C4-2B (cell line): Measurements from ENCODE around the gene REEP3.
"Not testable (repeated sequence)": the region's sequence is repeated elsewhere in the genome, so short reads cannot be mapped to it uniquely, and the experiment has no call there.

Source experiments
- H3K27ac ChIP-seq: fragments of 450-650 bp; 2 replicates; pipeline ENCODE4 v1.5.1; 2017
- CTCF ChIP-seq: fragments of 450-650 bp; conservative IDR thresholded peaks from 2 replicates; pipeline ENCODE4 v1.5.1; 2017; ENCODE audit warnings: mild to moderate bottlenecking
- ZFX ChIP-seq: fragments of 450-650 bp; IDR thresholded peaks from 2 replicates; pipeline ENCODE4 v1.6.1; 2017

Gene REEP3

DNA sequence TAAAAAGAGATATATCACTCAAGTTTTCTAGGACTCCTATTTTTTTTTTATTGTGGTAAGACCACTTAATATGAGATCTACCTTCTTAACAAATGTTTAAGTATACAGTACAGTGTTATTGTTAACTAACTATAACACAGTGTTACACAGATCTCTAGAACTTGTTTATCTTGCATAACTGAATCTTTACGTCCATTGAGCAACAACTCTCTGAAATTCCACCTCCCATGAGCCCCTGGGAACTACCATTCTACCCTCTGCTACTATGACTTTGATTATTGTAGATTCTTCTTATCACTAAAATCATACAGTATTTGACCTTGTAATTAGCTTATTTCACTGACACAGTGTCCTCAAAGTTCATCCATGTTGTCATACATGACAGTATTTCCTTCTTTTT, 22.5 kb upstream of the REEP3 start:
- no peak for TF ChIP-seq ZFX
- no peak overlapping the region for H3K27ac ChIP-seq

DNA sequence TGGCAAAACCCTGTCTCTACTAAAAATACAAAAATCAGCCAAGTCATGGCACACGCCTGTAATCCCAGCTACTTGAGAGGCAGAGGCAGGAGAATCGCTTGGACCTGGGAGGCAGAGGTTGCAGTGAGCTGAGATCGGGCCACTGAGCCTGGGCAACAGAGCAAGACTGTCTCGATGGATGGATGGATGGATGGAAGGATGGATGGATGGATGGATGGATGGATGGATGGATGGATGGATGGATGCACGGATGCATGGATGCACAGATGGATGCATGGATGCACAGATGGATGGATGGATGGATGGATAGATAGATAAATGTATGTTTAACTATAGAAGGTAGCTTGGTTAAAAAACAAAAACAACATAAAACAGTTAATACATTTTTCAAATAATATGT, 20.6 kb upstream of the REEP3 start:
- not testable (repeated sequence) for H3K27ac ChIP-seq

- TF ChIP-seq ZFX: no peak
- no peak for TF ChIP-seq CTCF
- no peak overlapping the region for H3K27ac ChIP-seq
Measured at GRCh38 chr10:63501954-63502353, 19.2 kb upstream of the REEP3 start.

DNA sequence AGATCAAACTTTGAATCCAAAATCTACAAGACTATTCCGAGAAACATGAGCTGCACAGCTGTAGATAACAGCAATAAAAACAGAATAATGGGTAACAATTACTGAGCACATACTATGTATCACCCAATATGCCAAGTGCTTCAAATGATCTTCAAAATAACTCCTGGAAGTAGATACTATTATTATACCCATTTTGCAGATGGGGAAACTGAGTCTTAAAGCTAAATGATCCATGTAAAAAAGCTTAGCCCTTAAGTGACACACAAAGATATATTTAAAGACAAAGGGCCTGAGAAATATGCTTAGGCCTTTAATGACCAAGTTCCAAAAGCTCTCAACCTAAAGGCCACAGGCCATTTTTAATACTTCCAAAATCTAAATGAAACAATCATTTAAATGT, 18.4 kb upstream of the REEP3 start:
- no peak overlapping the region for H3K27ac ChIP-seq
- TF ChIP-seq ZFX (no peak), CTCF (no peak)

DNA sequence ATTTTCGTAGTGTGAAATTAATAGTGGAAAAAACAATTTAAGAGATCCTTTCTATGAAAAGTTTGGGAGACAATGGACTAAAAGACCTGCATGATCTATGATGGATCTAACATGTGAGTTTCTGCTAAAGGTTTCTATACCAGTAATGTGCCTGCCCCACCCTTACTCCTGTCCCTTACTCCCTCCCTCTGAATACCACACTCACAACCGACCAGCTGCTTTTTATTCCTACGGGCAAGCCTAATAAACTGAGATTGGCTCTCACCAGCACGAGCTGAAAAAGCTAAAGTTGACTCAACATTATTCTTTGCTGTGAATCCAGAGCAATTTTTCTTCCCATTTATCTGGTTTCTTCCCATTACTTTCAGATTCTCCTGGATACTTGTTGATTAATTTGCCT, 17.8 kb upstream of the REEP3 start:
- TF ChIP-seq ZFX (no peak), CTCF (no peak)
- H3K27ac ChIP-seq: no peak overlapping the region

DNA sequence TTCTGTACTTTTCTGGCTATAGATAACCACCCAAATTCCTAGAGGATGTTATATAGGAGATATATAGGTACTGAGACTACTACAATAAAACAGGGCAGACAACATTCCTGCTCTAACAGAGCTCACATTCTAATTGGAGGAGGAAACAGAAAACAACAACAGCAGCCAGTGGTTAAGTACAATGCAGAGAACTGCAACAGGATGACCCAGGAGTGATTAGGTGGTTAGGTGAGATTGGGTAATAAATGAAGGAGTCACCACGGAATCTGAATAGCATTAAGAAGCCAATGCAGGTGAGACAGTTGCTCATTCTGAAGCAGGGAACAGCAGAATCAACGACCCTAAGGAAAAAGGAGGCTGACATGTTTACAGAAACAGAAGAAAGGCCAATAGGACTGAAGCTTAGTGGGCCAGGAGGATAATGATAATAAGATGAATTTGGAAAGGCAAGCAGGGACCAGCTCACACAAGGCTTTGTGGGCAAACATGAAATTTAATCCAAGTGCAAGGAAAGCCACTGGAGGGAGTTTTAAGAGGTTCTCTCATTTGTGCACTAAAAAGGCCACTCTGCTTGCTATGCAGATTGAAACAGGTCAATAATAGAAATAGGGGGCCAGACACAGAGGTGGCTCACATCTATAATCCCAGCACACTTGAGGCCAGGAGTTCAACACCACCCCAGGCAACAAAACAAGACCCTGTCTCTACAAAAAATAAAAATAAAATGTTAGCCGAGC, 16.9 kb upstream of the REEP3 start:
- no peak overlapping the region for H3K27ac ChIP-seq
- no peak for TF ChIP-seq ZFX
- TF ChIP-seq CTCF: no peak

GRCh38 chr10:63505562-63505961, 15.6 kb upstream of the REEP3 start:
- TF ChIP-seq CTCF: no peak
- TF ChIP-seq ZFX: no peak
- H3K27ac ChIP-seq: no peak overlapping the region

- no peak overlapping the region for H3K27ac ChIP-seq
- TF ChIP-seq CTCF (no peak), ZFX (no peak)
Measured at GRCh38 chr10:63506554-63506953, 14.6 kb upstream of the REEP3 start.
